GM19035 (cell line): ENCODE results near the gene NT5DC4.

Experiments used
- ATAC-seq: cut with Tn5 transposase; IDR thresholded peaks from one replicate; pipeline ENCODE4 v1.9.1; 2021; ENCODE audit not compliant: unreplicated experiment

NT5DC4 gene

GRCh38 chr2:112783187-112783714 lies 62.4 kb downstream of the NT5DC4 start:
- no peak for ATAC-seq

- ATAC-seq: no peak
These were observed 63.7 kb downstream of the NT5DC4 start, which contains the start of gene IL1A for GRCh38 chr2:112784199-112785189. IL1A (minus strand) TSS chr2:112784493; CDS start chr2:112783770, 723 bp downstream.

GRCh38 chr2:112787294-112787693 lies 66.5 kb downstream of the NT5DC4 start:
- no peak for ATAC-seq

- ATAC-seq: no peak
These were observed 67.0 kb downstream of the NT5DC4 start for GRCh38 chr2:112787729-112788393.

- ATAC-seq: no peak
These were observed 67.8 kb downstream of the NT5DC4 start for GRCh38 chr2:112788653-112789052.
